ENCODE results near the gene EPN2.

Gene EPN2

DNA sequence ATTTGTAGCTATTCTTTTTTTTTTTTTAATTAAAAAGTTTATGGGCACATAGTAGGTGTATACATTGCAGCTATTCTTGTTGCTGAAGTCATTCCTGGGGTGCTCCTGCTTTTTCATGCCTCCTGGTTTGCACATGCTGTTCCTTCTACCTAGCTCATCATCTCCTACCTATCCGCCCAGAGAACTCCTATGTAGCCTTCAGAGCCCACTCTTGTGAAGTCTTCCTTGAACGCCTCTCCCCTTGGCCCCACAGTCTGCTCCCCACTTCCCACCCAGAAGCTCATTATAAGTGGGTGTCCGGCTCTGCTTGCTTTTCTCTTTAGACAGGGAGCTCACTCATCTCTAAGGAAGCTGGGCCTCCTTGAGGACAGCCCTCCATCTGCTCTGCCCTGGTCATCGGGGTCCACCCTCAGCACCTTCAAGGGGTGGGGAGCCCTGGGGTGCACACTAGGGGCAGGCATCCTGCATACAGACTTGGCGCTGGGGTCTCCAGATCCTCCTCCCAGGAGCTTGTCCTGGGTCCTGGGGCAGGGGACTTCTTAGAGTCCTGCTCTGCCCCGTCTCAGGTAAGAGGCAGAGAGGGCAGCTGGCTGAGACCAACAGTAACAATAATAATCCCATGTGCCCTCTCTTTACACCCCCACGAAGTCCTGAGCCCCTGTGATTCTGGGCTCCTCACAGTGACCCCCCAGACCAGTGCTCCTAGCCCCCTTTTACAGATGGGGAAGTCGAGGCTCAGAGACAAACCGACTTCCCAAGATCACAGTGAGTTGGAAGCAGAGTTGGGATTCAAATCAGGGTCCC lies 128.9 kb downstream of the EPN2 start:
- DNase-seq (ENCODE audit: low read depth), result no peak

DNA sequence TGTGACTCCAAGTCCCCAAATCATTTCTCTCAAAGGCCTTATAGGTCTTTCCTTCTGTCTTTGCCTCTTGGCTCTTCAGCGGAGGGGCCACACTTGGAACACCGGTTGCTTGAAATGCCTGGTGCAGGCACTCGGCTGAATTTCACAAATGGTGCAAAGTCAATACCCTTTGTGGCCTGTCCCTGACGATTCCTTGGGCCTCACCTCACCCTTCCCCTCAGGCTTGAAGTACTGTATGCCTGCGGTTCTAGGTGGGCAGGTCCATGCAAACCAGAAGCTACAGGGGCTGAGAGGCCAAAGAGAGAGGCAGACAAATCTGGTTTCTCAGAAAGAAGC lies 129.4 kb downstream of the EPN2 start:
- DNase-seq (ENCODE audit: low read depth), result no peak

DNA sequence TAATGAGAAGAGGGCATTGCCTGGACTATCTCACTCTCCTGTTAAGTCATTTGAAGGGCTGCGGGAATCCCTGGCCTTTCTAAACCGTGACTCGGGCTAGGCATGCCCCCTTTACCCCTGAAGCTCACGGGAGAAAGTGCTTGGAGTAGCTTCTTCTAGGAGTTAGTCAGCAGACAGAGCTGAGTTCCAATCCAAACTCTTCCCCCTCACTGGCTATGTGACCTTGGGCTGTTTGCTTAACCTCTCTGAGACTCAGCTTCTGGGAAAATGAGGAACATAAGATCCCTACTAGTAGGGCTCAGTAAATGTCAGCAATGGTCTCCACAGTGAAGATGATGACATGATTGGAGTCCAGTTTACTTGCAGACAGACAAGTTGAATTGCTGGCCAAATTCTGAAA lies 131.1 kb downstream of the EPN2 start:
- DNase-seq (ENCODE audit: low read depth), result no peak

DNA sequence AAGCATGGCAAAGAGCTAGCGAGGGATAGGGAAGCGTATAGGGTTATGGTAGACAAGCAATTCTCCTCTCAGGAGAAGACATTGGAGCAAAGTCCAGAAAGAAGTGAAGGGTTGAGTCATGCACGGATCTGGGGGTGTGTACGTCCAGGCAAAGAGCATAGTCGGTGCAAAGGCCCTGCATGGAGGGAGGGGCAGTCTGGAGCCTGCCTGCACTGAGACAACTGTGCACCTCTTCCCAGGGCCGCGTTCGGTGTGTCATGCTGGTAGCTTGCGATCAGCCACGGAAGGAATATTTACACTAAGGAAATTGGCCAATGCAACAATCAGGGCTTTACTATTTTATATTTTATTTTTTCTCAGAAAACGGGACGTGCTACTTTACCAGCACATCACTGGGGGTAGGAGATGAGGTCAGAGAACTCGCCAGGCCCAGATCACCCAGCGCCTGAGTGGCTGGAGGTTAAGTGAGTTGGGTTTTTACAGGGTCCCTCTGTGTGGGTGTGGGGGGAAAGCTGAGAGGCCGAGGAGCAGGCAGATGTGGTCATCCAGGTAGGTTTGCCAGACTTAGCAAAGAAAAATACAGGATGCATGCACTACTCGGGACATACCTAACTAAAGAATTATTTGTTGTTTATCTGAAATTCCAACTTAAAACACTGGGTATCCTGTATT lies 132.1 kb downstream of the EPN2 start:
- no peak for DNase-seq (ENCODE audit: low read depth)

DNA sequence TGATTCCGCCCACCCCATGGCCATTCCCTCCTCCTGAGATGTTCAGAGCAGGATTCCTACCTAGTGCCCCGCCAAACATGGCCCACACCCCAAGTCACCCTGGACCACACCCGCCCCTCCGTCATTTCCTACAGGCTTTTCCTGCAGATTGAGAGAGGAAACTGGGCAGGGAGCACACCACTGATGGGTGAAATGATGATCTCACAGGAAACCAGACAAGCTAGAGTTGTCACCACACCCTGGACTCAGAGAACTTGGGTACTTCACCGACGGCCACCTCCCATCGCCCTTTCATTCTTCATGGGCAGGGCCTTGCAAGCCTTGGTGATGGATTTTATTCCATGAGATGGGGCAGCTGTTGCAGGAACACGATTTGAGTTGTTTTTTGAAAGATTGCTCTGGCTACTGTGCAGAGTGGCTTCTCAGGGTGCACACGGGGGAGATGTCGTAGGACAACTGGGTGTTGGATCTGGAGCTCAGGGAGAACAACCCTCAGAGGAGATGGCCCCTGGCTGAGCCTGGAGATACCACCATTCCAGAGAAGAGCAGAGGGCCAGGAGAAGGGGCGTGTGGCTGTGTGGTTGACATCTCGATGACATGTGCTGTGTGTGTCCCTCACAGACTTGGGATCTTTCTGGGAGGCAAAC lies 132.8 kb downstream of the EPN2 start:
- DNase-seq (ENCODE audit: low read depth), result no peak

DNA sequence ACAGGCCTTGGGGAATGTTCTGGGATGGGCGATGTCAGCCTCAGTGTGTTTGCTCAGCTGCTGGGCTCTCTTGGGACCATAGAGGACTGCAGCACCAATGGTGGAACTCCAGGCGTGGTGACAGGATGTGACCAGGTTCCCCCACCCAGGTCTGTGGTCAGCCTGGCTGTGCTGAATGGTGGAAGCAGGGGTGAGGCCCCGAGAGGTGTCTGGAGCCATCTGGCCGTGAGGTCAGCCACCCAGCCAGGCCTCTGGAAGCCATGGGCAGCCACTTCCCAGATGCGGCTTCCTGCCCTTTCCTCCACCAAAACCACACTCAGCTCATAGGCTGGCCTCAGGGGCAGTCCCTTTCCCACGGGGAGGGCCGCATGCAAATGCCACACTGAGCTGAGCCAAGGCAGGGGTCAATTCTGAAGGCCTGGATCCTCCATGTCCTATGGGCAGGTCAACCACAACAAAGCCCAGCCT lies 133.4 kb downstream of the EPN2 start:
- DNase-seq (ENCODE audit: low read depth), result no peak

DNA sequence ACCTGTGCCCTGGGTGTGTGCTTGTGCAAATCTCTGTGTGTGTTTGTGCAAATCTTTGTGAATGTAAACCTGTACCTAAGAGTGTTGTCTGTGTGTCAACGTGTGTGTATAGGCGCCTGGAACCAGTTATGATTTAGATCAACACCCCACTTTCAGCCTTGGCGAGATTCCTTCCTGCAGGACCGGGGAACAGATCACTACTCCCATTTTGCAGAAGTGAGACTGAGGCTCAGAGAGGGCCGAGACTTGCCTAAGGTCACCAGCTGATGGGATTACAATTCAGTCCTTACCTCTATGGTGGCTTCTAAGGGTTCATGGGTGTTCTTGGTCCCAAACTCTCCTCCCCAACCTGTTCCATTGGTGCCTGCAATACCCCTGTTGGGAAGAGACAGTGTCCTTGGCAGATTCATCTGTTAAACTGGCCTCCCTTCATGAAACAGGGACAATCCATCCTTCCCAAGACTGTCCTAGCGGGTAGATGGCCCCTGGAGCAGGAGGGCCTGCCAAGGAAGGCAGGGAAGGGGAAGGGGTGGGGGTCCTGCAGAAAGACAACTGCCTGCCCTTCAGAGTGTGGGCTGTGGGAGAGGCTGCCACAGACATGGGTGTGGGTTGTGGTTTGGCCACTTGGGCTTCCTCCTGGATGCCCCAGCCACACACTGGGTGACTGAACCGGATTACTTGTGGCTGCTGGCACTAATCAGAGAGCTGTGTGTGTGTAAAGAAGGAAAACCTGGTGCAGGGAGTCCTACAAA lies 134.3 kb downstream of the EPN2 start:
- no peak for DNase-seq (ENCODE audit: low read depth)

DNA sequence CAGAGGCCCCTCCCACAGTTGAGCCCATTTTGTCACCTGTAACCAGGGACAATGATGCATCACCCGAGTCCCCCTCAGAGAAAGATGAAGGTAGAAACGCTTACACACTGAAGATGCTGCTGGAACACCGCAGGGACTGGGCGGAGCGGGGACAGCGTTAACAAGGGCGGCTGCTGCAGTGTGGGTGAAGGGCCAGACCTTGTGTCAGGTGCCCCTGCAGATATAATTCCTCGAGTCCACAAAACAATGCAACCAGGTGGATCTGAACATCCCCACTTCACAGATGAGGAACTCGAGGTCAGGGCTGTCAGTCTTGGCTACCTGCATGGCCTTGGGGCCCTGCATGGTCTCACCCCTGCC lies 134.8 kb downstream of the EPN2 start:
- DNase-seq (ENCODE audit: low read depth), result no peak

DNA sequence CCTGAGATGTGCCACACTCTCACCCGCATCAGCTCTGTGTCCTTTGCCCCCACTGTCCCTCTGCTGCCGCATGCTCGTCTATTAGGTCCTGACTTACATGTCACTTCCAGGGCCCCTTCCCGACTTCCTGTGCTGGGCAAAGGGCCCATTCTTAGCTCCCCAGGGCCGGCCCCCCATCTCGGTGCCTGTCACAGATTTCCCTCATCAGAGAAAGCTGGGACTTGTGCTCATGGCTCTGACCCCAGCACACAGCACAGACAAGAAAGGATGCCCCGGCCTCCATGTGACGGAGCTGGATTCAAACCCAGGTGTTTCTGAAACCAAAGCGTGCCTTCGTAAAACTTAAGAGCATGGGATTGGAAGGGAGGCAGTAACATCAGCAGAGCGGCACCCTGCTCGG lies 135.3 kb downstream of the EPN2 start:
- DNase-seq (ENCODE audit: low read depth), result no peak

DNA sequence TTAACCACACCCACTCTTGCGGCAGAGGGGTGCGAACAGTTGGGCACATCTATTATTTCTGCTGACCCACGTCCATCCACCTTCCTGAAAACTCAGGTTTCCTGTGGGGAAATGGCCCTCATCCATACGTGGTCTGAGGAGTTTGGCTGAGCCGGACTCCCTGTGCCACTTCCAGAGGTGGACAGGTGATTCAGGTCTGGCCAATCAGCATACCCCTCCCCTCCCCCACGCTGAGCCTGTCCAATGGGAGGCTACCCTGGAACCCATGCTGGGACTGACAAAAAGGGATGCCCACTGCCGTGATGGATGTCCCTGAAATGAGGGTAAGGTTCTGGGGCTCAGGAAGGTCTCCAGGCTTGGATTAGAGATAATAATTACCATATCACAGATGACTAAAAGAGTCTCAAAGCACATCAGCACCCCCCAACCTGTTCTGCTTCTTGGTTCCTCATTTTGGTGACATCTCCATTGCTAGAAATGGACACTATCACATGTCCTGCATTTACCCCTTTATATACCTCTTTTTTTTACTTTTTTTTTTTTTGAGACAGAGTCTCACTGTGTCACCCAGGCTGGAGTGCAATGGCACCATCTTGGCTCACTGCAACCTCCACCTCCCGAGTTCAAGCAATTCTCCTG lies 135.8 kb downstream of the EPN2 start:
- no peak for DNase-seq (ENCODE audit: low read depth)

DNA sequence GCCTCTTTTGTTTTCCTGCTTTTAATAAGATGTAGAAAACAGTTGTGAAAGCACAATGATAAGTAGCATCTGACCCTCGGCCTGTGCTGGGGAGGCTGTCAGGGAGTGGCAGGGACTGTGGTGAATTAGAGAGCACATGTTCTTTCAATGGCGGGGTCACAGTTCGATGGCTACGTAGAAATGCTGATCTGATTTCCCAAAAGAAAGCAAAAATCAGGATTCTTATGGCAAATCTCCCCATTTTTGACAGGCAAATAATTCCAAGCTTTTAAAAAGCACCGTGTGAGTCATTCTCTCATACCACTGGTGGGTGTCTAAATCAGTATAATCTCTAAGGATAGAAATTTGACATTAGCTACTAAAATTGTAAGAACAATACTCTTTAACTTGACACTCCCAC lies 137.0 kb downstream of the EPN2 start:
- DNase-seq (ENCODE audit: low read depth), result no peak

DNA sequence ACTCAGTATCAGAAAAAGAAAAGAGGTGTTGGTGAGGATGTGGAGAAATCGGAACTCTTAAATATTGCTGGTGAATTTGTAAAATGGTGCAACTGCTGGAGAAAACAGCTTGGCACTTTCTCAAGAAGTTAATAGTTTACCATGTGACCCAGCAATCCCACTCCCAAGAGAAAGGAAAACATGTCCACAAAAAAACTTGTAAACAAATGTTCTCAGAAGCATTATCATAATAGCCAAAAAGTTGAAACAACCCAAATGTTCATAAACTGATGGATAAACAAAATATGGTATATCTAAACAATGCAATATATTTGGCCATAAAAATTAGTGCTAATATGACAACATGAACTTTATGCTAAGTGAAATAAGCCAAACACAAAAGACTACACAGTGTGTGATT lies 138.6 kb downstream of the EPN2 start:
- DNase-seq (ENCODE audit: low read depth), result no peak

DNA sequence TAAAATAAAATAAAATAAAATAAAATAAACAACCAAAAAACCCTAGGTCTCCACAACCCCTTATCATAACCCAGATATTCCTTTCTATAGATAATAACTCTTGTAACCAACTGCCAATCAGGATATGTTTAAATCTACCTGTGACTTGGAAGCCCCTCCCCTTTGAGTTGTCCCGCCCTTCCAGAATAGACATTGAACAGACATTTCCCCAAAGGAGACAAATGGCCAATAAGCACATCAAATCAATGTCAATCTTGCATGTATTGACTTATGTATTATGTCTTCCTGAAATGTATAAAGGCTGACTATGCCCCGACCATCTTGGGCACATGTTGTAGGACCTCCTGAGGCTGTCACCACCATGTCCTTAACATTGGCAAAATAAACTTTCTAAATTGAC lies 139.6 kb downstream of the EPN2 start:
- DNase-seq (ENCODE audit: low read depth), result no peak

DNA sequence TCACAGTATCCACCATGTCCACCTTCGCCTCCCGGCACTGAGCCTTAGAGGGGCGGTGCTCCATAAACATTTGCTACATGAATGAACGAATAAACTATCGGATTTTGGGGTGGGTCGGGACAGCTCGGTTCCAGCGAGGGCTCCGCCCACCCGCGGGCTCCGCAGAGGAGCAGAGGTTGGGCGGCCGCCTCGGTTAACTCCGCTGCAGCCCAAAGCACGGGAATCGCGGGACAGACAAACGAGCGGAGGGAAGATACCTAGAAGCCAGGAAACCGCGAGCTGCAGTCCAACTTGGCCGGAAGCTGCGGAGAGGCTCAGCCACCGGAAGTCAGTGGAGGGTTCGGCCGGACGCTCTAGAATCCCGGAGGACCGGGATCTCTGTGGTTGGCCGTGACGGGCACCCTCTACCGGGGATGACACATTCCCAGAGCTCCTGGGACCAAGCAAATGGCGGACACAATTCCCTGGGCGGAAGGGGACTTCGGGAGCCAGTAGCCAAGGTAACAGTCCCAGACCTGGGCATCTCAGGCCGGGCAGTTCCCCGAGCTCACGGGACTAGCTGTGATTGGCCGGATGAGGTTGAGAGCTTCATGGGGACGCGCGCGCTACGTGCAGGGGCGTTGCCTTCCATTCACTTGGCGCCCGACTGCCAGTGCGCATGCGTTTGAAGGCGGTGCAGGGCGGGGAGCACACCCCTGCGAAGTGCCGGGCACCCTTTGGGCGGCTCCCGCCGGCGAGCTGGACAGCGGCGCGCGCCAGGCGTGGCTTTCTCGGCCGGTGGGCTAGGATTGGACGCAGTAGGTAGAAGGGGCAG lies 140.6 kb downstream of the EPN2 start:
- DNase-seq (ENCODE audit: low read depth), result peak; percentile 100

DNA sequence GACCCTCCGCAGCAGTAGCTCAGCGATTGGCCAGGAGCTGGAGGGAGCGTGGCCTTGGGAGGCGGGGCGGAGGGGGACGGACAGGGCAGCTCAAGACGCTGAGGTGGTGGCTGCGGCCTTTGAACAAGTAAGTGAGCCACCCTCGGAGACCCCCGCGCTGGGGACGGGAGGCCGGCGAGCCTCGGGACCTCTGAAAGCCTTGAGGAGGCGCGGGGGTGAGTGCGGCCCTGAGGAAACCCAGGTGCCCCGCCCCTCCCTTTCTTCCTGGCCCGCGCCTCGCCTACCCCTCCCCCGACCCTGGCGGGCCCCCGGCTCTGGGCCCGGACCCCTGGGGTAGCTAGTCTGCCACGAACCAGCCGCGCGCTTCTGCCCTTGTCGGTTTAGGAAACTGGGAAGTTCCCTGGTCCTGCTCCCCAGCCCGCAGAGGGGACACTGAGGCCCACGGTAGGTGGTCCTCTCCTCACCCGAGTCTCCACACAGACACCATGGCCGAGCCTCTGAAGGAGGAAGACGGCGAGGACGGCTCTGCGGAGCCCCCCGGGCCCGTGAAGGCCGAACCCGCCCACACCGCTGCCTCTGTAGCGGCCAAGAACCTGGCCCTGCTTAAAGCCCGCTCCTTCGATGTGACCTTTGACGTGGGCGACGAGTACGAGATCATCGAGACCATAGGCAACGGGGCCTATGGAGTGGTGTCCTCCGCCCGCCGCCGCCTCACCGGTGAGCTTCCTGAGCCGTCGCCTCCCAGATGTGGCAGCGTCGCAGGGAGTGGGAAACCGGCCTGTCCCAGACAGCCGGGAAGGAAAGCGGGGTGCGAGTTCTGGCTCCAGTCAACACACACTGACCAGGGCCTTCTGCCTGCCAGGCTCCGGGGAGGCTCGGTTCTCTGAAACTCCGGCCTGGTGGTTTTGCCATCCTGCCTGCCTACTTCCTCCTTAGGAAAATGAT lies 141.5 kb downstream of the EPN2 start, which contains the start of gene MAPK7:
MAPK7 (plus strand) TSS at position 83 of the 945 bp plus-strand sequence; CDS start at position 486, 403 bp downstream.
- no peak for DNase-seq (ENCODE audit: low read depth)

DNA sequence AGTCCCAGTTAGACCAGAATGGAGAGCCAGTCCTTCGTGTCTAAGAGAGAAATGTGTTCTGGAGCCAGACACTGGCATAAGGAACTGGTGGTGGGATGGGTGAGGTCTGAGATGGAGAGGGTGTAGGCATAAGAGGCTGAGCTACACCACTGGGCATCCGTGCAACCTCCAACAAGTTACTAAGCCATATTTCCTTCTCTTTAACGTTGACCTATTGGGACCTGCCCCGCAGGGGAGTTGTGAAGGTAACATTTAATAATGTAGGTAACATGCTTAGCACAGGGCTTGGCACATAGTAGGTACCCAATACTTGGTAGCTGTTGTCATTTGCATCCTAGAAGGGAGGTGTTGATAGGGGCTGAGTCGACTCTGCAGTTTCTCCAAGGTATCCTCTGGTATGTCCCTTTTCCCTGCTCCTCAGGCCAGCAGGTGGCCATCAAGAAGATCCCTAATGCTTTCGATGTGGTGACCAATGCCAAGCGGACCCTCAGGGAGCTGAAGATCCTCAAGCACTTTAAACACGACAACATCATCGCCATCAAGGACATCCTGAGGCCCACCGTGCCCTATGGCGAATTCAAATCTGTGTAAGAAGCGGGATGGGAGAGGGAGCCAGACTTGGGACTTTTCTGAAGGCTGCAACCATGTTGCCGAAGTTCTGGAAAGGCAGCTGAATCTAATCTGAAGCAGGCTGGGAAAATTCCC lies 142.3 kb downstream of the EPN2 start:
- no peak for DNase-seq (ENCODE audit: low read depth)

DNA sequence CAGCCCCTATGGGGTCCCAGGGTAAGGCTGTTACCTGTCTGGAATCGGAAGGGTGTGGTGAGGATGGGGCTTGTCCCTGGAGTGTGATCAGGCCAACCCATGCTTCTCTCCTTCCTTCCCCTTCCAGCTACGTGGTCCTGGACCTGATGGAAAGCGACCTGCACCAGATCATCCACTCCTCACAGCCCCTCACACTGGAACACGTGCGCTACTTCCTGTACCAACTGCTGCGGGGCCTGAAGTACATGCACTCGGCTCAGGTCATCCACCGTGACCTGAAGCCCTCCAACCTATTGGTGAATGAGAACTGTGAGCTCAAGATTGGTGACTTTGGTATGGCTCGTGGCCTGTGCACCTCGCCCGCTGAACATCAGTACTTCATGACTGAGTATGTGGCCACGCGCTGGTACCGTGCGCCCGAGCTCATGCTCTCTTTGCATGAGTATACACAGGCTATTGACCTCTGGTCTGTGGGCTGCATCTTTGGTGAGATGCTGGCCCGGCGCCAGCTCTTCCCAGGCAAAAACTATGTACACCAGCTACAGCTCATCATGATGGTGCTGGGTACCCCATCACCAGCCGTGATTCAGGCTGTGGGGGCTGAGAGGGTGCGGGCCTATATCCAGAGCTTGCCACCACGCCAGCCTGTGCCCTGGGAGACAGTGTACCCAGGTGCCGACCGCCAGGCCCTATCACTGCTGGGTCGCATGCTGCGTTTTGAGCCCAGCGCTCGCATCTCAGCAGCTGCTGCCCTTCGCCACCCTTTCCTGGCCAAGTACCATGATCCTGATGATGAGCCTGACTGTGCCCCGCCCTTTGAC lies 143.5 kb downstream of the EPN2 start:
- no peak for DNase-seq (ENCODE audit: low read depth)

DNA sequence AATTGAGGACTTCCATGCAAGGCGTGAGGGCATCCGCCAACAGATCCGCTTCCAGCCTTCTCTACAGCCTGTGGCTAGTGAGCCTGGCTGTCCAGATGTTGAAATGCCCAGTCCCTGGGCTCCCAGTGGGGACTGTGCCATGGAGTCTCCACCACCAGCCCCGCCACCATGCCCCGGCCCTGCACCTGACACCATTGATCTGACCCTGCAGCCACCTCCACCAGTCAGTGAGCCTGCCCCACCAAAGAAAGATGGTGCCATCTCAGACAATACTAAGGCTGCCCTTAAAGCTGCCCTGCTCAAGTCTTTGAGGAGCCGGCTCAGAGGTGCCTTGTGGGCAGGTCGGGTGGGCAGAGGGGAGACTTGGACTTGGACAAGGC lies 144.2 kb downstream of the EPN2 start:
- DNase-seq (ENCODE audit: low read depth), result no peak
